Activated naive CD4-positive, alpha-beta T cell treated with anti-CD3 and anti-CD28 coated beads, Interleukin-2, amount 50 U/mL, for 72 hours (primary cell): ENCODE measurements around the gene ADK. TPM values are rescaled to one million over a fixed set of nuclear protein-coding genes. Genes with fewer than 3 reads are reported as not detected.

Experiments used
- ATAC-seq, 2 donors: fragments of 150-1000 bp; cut with Tn5 transposase; 2 replicates each; pipeline ENCODE4 v1.10.0; 2021; ENCODE audit warnings: mild to moderate bottlenecking in 2 of 2, moderate library complexity in 2 of 2
- DNase-seq, 2 donors: peaks; one replicate each; pipeline ENCODE4 v3.0.0; 2021 to 2022; ENCODE audit warnings: low spot score in 2 of 2
- H3K27ac Mint-ChIP-seq, 2 donors: one replicate each; pipeline ENCODE4 v1.8.0; 2022; ENCODE audit warnings: mild to moderate bottlenecking in 2 of 2, mixed read lengths in 2 of 2
- H3K36me3 Mint-ChIP-seq, 2 donors: one replicate each; pipeline ENCODE4 v1.8.0; 2022; ENCODE audit warnings: mixed read lengths in 2 of 2
- H3K9me3 Mint-ChIP-seq, 2 donors: one replicate each; pipeline ENCODE4 v1.8.0; 2022; ENCODE audit warnings: mixed read lengths in 2 of 2
- total RNA-seq, 2 donors: library from RNA; stranded (reverse); gene quantifications; one replicate each; pipeline ENCODE4 v1.2.3, GENCODE V29; 2022

Gene ADK
- total RNA-seq, 2 donors from 2014 or later = 52.0 to 53.3 TPM

DNA sequence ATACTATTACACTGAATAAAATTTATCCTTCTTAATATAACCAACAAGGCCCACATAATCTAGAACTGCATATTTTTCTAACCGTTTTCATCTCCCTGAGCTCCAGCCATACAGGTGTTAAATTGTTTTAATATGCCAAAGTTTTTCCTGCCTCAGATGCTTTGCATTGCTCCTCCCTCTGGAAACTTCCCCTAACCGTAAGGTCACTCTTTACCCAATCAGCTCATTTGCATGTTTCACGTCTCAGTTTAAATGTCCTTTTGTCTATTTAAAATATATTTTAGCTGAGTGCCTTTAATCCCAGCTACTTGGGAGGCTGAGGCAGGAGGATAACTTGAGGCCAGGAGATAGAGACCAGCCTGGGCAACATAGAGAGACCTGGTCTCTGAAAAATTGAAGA, 228.5 kb downstream of the ADK start:
- Mint-ChIP-seq H3K9me3 (peaks cover 0 to 8% of the 10 kb centered on the region in 2 donors), H3K27ac (peak overlapping the region in 1 of 2 donors; percentile 45), H3K36me3 (peaks cover 0 to 21% of the 10 kb centered on the region in 2 donors)
- DNase-seq (no peak), ATAC-seq (no peak)

DNA sequence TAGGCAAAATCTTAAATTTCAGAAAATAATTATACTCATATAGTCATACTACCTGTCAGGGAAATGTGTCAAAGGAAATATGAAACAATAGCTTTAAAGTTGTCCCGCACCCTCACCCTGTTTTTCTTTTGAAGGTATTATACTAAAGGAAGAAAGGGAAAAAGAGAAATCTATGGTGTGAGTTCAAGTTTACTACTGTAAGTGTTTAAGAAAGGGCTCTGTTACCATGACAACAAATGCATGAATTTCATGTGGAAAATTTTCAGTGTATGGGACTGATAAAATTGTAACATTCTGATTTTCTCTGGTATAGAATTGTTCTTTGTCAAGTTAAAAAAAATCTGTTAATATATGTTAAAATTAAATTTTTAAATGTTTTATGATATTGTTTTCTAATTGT, 229.8 kb downstream of the ADK start:
- ATAC-seq = no peak
- no peak overlapping the region for H3K27ac Mint-ChIP-seq
- no peak for DNase-seq
- H3K9me3 Mint-ChIP-seq = peaks cover 0 to 13% of the 10 kb centered on the region in 2 donors
- peaks cover 0 to 27% of the 10 kb centered on the region in 2 donors for H3K36me3 Mint-ChIP-seq

DNA sequence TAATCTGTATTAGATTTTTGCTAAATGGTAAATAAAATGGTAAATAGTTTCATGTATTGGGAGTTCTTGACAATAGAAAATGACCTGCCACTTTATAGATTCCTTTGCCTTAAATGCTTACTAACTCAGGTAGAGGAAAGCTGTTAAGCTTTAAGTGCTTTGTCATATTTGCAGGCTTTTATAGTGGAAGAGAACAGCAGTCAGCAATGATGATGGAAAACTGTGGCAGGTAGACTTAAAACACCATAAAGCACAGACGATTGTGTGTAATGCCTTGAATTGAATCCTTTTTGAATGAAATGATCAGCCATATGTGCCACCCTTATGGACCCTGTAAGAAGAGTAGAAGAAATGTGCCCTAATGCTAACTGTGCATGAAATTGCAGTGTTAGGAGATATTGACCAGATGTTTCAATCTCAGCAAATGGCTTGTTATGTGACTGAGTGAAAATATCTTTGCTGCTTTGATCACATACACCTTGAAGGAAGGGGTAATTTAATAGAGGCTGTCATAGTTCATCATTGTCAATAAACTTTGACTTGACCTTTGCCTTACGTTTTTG, 230.4 kb downstream of the ADK start:
- peaks cover 0 to 13% of the 10 kb centered on the region in 2 donors for H3K9me3 Mint-ChIP-seq
- DNase-seq (no peak), ATAC-seq (no peak)
- no peak overlapping the region for H3K27ac Mint-ChIP-seq
- peaks cover 0 to 27% of the 10 kb centered on the region in 2 donors for H3K36me3 Mint-ChIP-seq

DNA sequence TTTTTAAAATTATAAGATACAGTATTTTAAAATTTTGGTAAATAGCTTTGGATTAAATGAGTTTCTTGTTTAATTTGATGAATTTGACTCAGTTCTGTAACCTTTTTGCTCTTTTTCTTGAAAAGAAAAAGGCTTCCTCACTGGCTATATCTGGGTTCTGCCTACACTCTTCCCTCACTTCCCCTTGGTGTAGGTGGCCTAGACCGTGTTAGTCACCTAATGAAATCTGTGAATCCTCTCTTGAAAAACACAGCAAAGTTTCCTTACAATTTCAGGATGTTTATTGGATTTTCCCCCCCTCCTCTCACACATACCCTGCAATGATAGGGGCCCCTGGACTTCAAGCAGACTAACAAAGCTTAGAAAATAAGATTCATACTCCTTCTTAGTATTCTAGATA, 231.6 kb downstream of the ADK start:
- Mint-ChIP-seq H3K36me3 (peaks cover 0 to 19% of the 10 kb centered on the region in 2 donors), H3K27ac (peak overlapping the region in 1 of 2 donors; percentile 74), H3K9me3 (peaks cover 0 to 13% of the 10 kb centered on the region in 2 donors)
- DNase-seq (no peak), ATAC-seq (peak in 1 of 2 donors; percentile 50)

DNA sequence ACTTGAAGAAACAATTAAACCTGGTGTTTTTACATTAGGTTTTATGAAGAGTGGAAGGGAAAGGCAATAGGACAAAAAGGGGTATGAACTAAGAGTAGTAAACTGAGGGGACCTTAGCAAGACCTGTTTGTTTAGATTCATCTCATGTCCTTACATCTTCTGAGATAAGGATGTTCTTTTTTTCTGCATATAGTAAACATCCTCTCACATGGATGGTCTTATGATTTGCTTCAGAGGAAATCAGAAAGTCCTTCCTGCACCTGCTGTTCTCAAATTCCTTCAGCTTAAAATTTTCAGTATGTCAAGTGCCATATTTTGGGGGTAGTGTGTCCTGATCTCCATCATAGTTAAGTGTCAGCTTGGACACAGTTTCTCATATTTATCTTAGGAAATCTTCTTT, 232.6 kb downstream of the ADK start:
- no peak for DNase-seq
- Mint-ChIP-seq H3K9me3 (peaks cover 0 to 10% of the 10 kb centered on the region in 2 donors), H3K27ac (no peak overlapping the region), H3K36me3 (peaks cover 0 to 15% of the 10 kb centered on the region in 2 donors)
- ATAC-seq = no peak

GRCh38 chr10:74384615-74385183, 233.7 kb downstream of the ADK start:
- H3K9me3 Mint-ChIP-seq = peaks cover 0 to 6% of the 10 kb centered on the region in 2 donors
- H3K27ac Mint-ChIP-seq = peak overlapping the region in 1 of 2 donors; percentile 12
- no peak for ATAC-seq
- DNase-seq = no peak
- peaks cover 0 to 6% of the 10 kb centered on the region in 2 donors for H3K36me3 Mint-ChIP-seq

- ATAC-seq (no peak), DNase-seq (no peak)
- Mint-ChIP-seq H3K9me3 (peaks cover 0 to 6% of the 10 kb centered on the region in 2 donors), H3K36me3 (peaks cover 0 to 6% of the 10 kb centered on the region in 2 donors), H3K27ac (no peak overlapping the region)
Observed at GRCh38 chr10:74388801-74389200, 237.8 kb downstream of the ADK start.

DNA sequence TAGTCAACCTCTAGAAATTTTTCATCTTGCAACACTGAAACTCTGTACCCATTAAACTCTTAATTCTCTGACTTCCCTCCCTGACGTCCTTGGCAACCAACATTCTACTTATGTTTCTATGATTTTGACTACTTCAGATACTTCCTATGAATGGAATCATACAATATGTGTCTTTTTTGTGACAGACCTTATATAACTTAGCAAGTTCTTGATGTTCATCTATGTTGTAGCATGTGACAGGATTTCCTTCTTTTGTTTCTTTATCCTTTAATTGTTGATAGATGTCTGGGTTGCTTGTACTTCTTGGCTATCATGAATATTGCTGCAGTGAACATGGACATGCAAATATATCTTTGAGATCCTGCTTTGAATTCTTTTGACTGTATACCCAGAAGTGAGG, 240.8 kb downstream of the ADK start:
- DNase-seq = no peak
- Mint-ChIP-seq H3K27ac (no peak overlapping the region), H3K36me3 (peaks cover 0 to 14% of the 10 kb centered on the region in 2 donors), H3K9me3 (no peaks in the 10 kb centered on the region)
- ATAC-seq = no peak

DNA sequence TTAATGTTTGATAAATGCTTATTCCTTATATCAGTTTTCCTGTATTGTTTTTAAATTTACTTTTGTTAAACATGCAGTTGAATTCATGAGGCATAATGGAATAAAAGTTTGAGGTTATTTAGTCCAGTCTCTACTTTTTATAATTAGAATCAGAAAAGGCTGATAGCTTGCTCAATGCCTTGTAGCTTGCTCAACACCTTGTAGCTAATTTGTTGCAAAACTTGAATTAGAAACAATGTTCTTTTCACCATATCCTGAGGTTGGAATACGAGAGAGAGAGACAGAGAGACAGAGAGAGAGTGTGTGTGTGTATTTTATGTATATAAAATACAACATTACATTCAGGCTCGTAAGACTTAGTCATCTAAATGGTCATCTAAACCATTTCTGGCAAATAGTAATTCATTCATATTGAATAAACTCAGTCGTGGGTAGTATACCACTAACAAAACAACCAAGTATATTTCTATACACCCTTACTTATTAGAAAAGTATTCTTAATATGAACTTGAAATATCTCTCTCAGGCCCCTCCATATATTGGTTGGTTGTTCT, 243.5 kb downstream of the ADK start:
- H3K27ac Mint-ChIP-seq = no peak overlapping the region
- ATAC-seq (no peak), DNase-seq (no peak)
- no peaks in the 10 kb centered on the region for H3K9me3 Mint-ChIP-seq
- H3K36me3 Mint-ChIP-seq = peaks cover 0 to 14% of the 10 kb centered on the region in 2 donors

- Mint-ChIP-seq H3K27ac (no peak overlapping the region), H3K9me3 (peaks cover 0 to 6% of the 10 kb centered on the region in 2 donors), H3K36me3 (peaks cover 26 to 45% of the 10 kb centered on the region in 2 donors)
- no peak for ATAC-seq
- DNase-seq = no peak
Observed at GRCh38 chr10:74400186-74400585, 249.2 kb downstream of the ADK start.

- Mint-ChIP-seq H3K9me3 (peaks cover 0 to 12% of the 10 kb centered on the region in 2 donors), H3K36me3 (peaks cover 37 to 42% of the 10 kb centered on the region in 2 donors), H3K27ac (no peak overlapping the region)
- no peak for ATAC-seq
- no peak for DNase-seq
Observed at GRCh38 chr10:74406006-74406405, 255.0 kb downstream of the ADK start.

DNA sequence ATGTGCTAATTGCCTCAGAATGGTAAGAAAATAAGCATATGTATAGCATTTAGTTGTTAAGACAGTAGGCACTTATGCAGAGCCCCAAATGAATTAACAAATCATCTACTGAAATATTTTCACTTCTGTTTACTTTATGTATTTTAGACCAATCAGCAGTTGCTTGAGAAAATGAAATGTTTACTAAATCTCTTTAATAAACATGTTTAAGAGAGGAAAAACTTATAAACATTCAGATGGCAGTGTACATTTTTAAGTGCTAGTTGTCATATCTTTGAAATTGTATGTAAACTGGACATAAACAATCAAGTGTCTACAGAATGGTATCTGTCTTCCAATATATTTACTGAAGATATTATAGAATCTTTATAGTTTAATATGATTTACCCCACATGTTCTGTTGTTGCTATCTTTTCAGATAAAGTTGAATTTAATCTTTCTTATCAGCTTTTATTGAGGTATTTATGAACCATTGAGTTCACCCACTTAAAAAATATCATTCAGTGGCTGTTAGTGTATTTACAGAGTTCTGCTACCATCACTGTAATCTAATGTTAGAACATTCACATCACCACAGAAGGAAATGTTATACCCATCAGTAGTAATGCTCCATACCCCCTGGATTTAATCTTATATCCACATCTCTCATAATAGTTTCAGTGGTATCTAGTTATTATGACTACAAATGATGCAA, 264.3 kb downstream of the ADK start:
- H3K9me3 Mint-ChIP-seq = no peaks in the 10 kb centered on the region
- no peak for DNase-seq
- H3K27ac Mint-ChIP-seq = no peak overlapping the region
- H3K36me3 Mint-ChIP-seq = peaks cover 8 to 25% of the 10 kb centered on the region in 2 donors
- ATAC-seq = no peak

DNA sequence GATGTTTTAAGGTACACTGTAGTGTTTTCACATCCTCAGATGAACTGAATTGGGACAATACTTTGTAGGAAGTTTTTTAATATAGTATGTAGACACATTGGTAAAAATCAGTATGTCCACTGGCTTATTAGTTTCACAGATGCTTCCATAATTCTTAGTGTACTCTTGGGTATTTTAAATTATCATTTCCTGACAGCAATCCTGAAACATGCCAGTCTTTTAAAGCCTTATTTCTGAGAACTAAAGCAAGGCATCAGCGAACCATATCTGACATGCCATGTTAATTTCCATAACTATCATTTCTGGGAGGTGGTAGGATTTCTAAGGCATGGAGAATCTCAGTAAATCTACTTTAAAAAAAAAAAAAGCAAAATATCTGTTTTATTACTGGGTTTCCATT, 266.4 kb downstream of the ADK start:
- Mint-ChIP-seq H3K36me3 (peaks cover 0 to 15% of the 10 kb centered on the region in 2 donors), H3K27ac (no peak overlapping the region), H3K9me3 (no peaks in the 10 kb centered on the region)
- DNase-seq (no peak), ATAC-seq (no peak)

GRCh38 chr10:74418285-74418872, 267.4 kb downstream of the ADK start:
- Mint-ChIP-seq H3K27ac (no peak overlapping the region), H3K36me3 (peaks cover 0 to 14% of the 10 kb centered on the region in 2 donors), H3K9me3 (peaks cover 0 to 8% of the 10 kb centered on the region in 2 donors)
- DNase-seq (no peak), ATAC-seq (no peak)

DNA sequence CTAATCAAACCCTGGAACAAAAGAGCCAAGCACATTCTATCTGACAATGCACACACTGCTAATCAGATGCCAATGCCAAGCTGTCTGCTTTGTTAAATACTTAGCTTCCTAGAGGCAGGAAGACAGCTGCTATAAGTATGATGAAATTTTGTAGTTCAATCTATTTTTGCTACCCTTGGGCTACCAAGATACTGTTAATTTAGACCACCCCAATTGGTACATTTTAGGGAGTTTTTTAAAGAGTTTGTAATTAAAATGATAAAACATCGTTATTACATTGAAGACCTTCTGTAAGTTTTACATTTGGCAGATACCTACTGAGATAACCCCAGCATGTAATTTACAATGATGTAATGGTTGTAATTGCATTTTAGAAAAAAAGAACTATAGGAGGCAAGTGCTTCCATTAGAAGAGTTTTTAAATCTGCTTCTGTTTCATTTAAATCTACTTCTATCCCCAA, 268.5 kb downstream of the ADK start:
- peaks cover 0 to 15% of the 10 kb centered on the region in 2 donors for H3K36me3 Mint-ChIP-seq
- DNase-seq (no peak), ATAC-seq (no peak)
- peaks cover 0 to 8% of the 10 kb centered on the region in 2 donors for H3K9me3 Mint-ChIP-seq
- no peak overlapping the region for H3K27ac Mint-ChIP-seq

DNA sequence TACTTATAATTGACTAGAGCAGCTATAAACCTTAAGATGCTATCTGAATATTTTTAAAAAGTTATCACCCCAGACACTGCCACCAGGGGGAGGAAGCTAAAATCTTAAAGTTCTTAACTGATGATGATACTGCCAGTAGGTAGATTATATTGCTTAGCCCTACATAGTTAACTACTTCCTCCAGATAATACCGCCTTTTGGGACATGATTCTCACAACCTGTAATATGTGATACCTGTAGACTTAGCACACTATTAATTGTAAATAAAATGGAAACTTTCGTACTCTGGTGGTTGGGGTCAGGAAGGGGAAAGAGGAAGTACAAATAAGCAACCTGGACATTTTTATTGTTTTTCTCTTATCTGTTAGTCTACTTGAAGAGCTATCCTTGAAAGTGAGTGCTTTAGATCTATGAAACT, 268.9 kb downstream of the ADK start:
- ATAC-seq = no peak
- DNase-seq = peak in 1 of 2 donors; percentile 33
- no peak overlapping the region for H3K27ac Mint-ChIP-seq
- H3K9me3 Mint-ChIP-seq = peaks cover 0 to 8% of the 10 kb centered on the region in 2 donors
- H3K36me3 Mint-ChIP-seq = peaks cover 0 to 15% of the 10 kb centered on the region in 2 donors

DNA sequence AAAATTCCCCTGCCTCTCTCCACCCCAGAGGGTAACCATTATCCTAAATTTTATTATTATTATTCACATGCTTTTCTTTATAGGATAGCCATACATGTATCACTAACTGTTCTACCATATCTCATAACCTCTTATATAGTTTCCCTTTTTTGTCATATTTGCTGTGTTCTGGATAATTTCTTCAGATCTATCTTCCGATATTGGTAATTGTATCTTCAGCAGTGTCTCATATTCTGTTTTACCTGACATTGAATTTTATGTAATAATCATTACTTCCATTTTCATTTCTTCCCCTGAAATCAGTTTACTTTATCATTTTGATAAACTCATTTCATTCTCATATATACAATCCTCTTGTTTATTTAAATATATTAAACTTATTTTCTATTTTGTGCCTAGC, 273.5 kb downstream of the ADK start:
- Mint-ChIP-seq H3K27ac (no peak overlapping the region), H3K9me3 (peaks cover 0 to 8% of the 10 kb centered on the region in 2 donors), H3K36me3 (peaks cover 11 to 21% of the 10 kb centered on the region in 2 donors)
- ATAC-seq (no peak), DNase-seq (no peak)
